OCI-LY1 (cell line): ENCODE results near the gene ABCC11.

Source experiments
- H2AFZ ChIP-seq: fragments of 200-600 bp; sonication (generic), shearing (Covaris generic); 2 replicates; pipeline ENCODE4 v1.6.0; 2014; ENCODE audit warnings: antibody characterized with exemption, mild to moderate bottlenecking, low read length
- H3F3A ChIP-seq: fragments of 200-600 bp; sonication (generic), shearing (Covaris generic); 2 replicates; pipeline ENCODE4 v1.6.0; 2014; ENCODE audit warnings: mild to moderate bottlenecking, antibody characterized with exemption, low read length, moderate library complexity; ENCODE audit not compliant: insufficient read depth
- H3K27ac ChIP-seq: fragments of 200-600 bp; sonication (generic); 2 replicates; pipeline ENCODE4 v1.5.1; 2014; ENCODE audit warnings: low read length, mixed run types, mild to moderate bottlenecking, low read depth; ENCODE audit not compliant: poor library complexity, severe bottlenecking
- H3K27me3 ChIP-seq: fragments of 200-600 bp; sonication (generic); 2 replicates; pipeline ENCODE4 v1.6.0; 2014; ENCODE audit warnings: antibody characterized with exemption, mild to moderate bottlenecking, low read length, moderate library complexity; ENCODE audit not compliant: insufficient read depth
- H3K36me3 ChIP-seq: fragments of 200-600 bp; sonication (generic); 2 replicates; pipeline ENCODE4 v1.6.1; 2014; ENCODE audit warnings: mild to moderate bottlenecking, antibody characterized with exemption, low read length, moderate library complexity, mixed read lengths; ENCODE audit not compliant: insufficient read depth
- H3K4me1 ChIP-seq: fragments of 200-600 bp; sonication (generic); 2 replicates; pipeline ENCODE4 v1.5.1; 2014; ENCODE audit warnings: mild to moderate bottlenecking, low read length, moderate library complexity; ENCODE audit not compliant: insufficient read depth, severe bottlenecking
- H3K4me2 ChIP-seq: fragments of 200-600 bp; sonication (generic), shearing (Covaris generic); 2 replicates; pipeline ENCODE4 v1.6.1; 2014; ENCODE audit warnings: low read length
- H3K4me3 ChIP-seq: fragments of 200-600 bp; sonication (generic); 2 replicates; pipeline ENCODE4 v1.5.1; 2014; ENCODE audit warnings: low read length, low read depth, mild to moderate bottlenecking, mixed read lengths; ENCODE audit not compliant: poor library complexity, severe bottlenecking
- H3K79me2 ChIP-seq: fragments of 200-600 bp; shearing (Covaris generic); 2 replicates; pipeline ENCODE4 v1.6.1; 2016; ENCODE audit warnings: mixed run types, low read length, mixed read lengths; ENCODE audit not compliant: insufficient read depth
- H3K9ac ChIP-seq: fragments of 200-600 bp; sonication (generic), shearing (Covaris generic); 2 replicates; pipeline ENCODE4 v1.6.1; 2014; ENCODE audit warnings: mild to moderate bottlenecking, low read length, mixed read lengths
- H3K9me2 ChIP-seq: fragments of 200-600 bp; sonication (generic), shearing (Covaris generic); 2 replicates; pipeline ENCODE4 v1.6.1; 2014; ENCODE audit warnings: low read depth, mild to moderate bottlenecking, low read length, mixed read lengths
- H3K9me3 ChIP-seq: fragments of 200-600 bp; shearing (Covaris generic); 2 replicates; pipeline ENCODE4 v1.6.1; 2014; ENCODE audit warnings: low read length, mixed read lengths
- H4K20me1 ChIP-seq: fragments of 200-600 bp; sonication (generic), shearing (Covaris generic); 2 replicates; pipeline ENCODE4 v1.6.0; 2016; ENCODE audit warnings: mild to moderate bottlenecking, low read length; ENCODE audit not compliant: insufficient read depth
- CTCF ChIP-seq: fragments of 200-600 bp; sonication (generic), shearing (Covaris generic); IDR thresholded peaks from 2 replicates; pipeline ENCODE4 v1.5.1; 2017; ENCODE audit warnings: mild to moderate bottlenecking, antibody characterized with exemption, low read length, moderate library complexity, mixed read lengths
- EZH2 ChIP-seq: fragments of 200-600 bp; sonication (generic), shearing (Covaris generic); IDR thresholded peaks from 2 replicates; pipeline ENCODE4 v1.8.0; 2017; ENCODE audit warnings: borderline replicate concordance, mixed run types, mild to moderate bottlenecking, antibody characterized with exemption, low read length, moderate library complexity, mixed read lengths

Gene ABCC11

GRCh38 chr16:48247311-48247710 is at the start of gene ABCC11:
TSS of gene ABCC11 (minus strand) at chr16:48247539. CDS start at chr16:48231921, 15,618 bp downstream.
- Histone ChIP-seq H3K9me2 (no peaks in the 10 kb centered on the region), H3K36me3 (peaks cover 5% of the 10 kb centered on the region; the same call in 1 of the 2 replicates), H3K9me3 (no peaks in the 10 kb centered on the region), H4K20me1 (no peaks in the 10 kb centered on the region), H3K27ac (no peak within 1 kb of the TSS), H3K27me3 (no peaks in the 10 kb centered on the region), H3F3A (no peaks in the 10 kb centered on the region; the same call in 1 of the 2 replicates), H3K79me2 (peaks cover 31% of the 10 kb centered on the region), H3K4me1 (peaks cover 30% of the 10 kb centered on the region), H3K4me3 (no peak within 1 kb of the TSS), H2AFZ (no peak within 1 kb of the TSS), H3K4me2 (no peak within 1 kb of the TSS), H3K9ac (no peak within 1 kb of the TSS)
- no peak for TF ChIP-seq EZH2
- TF ChIP-seq CTCF = no peak

GRCh38 chr16:48295488-48296281 is 48.3 kb upstream of the ABCC11 start:
- H3K79me2 ChIP-seq = no peaks in the 10 kb centered on the region

GRCh38 chr16:48294724-48295123 is 47.4 kb upstream of the ABCC11 start:
- H3F3A ChIP-seq = no peaks in the 10 kb centered on the region
- H3K27ac ChIP-seq = no peak overlapping the region
- H3K79me2 ChIP-seq = no peaks in the 10 kb centered on the region
- no peaks in the 10 kb centered on the region for H3K9me2 ChIP-seq
- TF ChIP-seq CTCF = no peak
- no peak for TF ChIP-seq EZH2
- H3K4me1 ChIP-seq = no peaks in the 10 kb centered on the region
- no peak overlapping the region for H3K9ac ChIP-seq
- H2AFZ ChIP-seq = no peak overlapping the region
- no peak overlapping the region for H3K4me2 ChIP-seq
- no peaks in the 10 kb centered on the region for H4K20me1 ChIP-seq
- H3K9me3 ChIP-seq = no peaks in the 10 kb centered on the region
- H3K36me3 ChIP-seq = peaks cover 41% of the 10 kb centered on the region
- H3K4me3 ChIP-seq = no peak overlapping the region
- no peaks in the 10 kb centered on the region for H3K27me3 ChIP-seq

More at GRCh38 chr16:48295488-48296281, 48.3 kb upstream of the ABCC11 start:
- Histone ChIP-seq H3K27ac (no peak overlapping the region), H3K9ac (no peak overlapping the region), H3K27me3 (no peaks in the 10 kb centered on the region), H3K36me3 (peaks cover 47% of the 10 kb centered on the region), H3K4me3 (no peak overlapping the region), H3K9me2 (no peaks in the 10 kb centered on the region), H3K4me2 (no peak overlapping the region), H3K4me1 (no peaks in the 10 kb centered on the region), H4K20me1 (no peaks in the 10 kb centered on the region), H3F3A (no peaks in the 10 kb centered on the region), H2AFZ (no peak overlapping the region), H3K9me3 (no peaks in the 10 kb centered on the region)
- TF ChIP-seq EZH2 = no peak
- no peak for TF ChIP-seq CTCF
